HEK293 (cell line): Measurements from ENCODE around the gene INVS.

Experiments used
- CTCF ChIP-seq: fragments of 450-650 bp; formaldehyde crosslinking; IDR thresholded peaks from 2 replicates; pipeline ENCODE4 v1.5.1; 2016; ENCODE audit warnings: missing biosample characterization, missing genetic modification characterization
- FEZF1 ChIP-seq: fragments of 450-650 bp; formaldehyde crosslinking; IDR thresholded peaks from 2 replicates; pipeline ENCODE4 v1.5.1; 2016; ENCODE audit warnings: missing biosample characterization, missing genetic modification characterization
- ZNF16 ChIP-seq: fragments of 450-650 bp; formaldehyde crosslinking; IDR thresholded peaks from 2 replicates; pipeline ENCODE4 v1.5.1; 2016; ENCODE audit warnings: low read depth, missing biosample characterization, missing genetic modification characterization
- ZNF274 ChIP-seq, 2 experiments: fragments of 200-500 bp in 1 of 2; fragments of 450-650 bp in 1 of 2; sonication (Bioruptor generic) in 1 of 2; formaldehyde crosslinking in 1 of 2; IDR thresholded peaks; 2 replicates each; pipeline versions ENCODE4 v1.5.1 to v1.6.1; 2014 to 2016; ENCODE audit warnings: borderline replicate concordance in 1 of 2, inconsistent platforms in 1 of 2, low read length in 1 of 2, missing biosample characterization in 1 of 2, missing genetic modification characterization in 1 of 2
- ZNF350 ChIP-seq: fragments of 450-650 bp; formaldehyde crosslinking; IDR thresholded peaks from 2 replicates; pipeline ENCODE4 v1.5.0; 2017; ENCODE audit warnings: missing biosample characterization, mild to moderate bottlenecking, missing genetic modification characterization
- ZNF48 ChIP-seq: fragments of 450-650 bp; formaldehyde crosslinking; IDR thresholded peaks from 2 replicates; pipeline ENCODE4 v1.5.1; 2016; ENCODE audit warnings: missing biosample characterization, missing genetic modification characterization
- ZNF549 ChIP-seq: fragments of 450-650 bp; IDR thresholded peaks from 2 replicates; pipeline ENCODE4 v1.5.1; 2018; ENCODE audit warnings: missing biosample characterization, missing genetic modification characterization, mild to moderate bottlenecking, inconsistent platforms, moderate library complexity
- ZNF677 ChIP-seq: fragments of 450-650 bp; IDR thresholded peaks from 2 replicates; pipeline ENCODE4 v1.5.0; 2018; ENCODE audit warnings: missing biosample characterization, mild to moderate bottlenecking, missing genetic modification characterization, moderate library complexity
- ZNF791 ChIP-seq: fragments of 450-650 bp; formaldehyde crosslinking; IDR thresholded peaks from 2 replicates; pipeline ENCODE4 v1.5.1; 2016; ENCODE audit warnings: missing biosample characterization, missing genetic modification characterization
- ZSCAN23 ChIP-seq: fragments of 450-650 bp; formaldehyde crosslinking; IDR thresholded peaks from 2 replicates; pipeline ENCODE4 v1.5.1; 2016; ENCODE audit warnings: missing biosample characterization, missing genetic modification characterization
- TF ChIP-seq, protein P1 (sequence below): fragments of 450-650 bp; formaldehyde crosslinking; IDR thresholded peaks from 2 replicates; pipeline ENCODE4 v1.5.1; 2016; ENCODE audit warnings: missing biosample characterization, missing genetic modification characterization

DNA sequence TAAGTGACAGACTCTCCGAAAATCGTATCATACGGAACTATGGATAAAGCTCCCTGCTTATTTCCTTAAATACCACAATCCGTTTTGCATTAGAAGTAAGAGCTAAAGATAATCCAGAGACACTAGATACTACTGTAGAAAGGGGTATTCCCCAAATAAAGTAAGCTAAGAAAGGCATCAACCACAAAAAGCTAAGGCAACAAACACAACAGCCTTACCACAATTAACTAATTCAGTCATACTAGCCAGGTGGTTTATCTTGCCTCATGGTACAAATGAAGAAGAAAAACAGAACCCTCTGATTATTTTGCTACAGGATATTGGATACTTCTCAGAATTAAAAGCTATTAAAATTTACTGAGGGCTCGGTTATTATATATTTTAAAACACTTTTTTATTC is 14.3 kb upstream of the INVS start:
- TF ChIP-seq CTCF (no peak), ZSCAN23 (tag by site-specific recombination) (no peak), ZNF549 (tag by site-specific recombination) (no peak), ZNF791 (tag by site-specific recombination) (no peak), ZNF274 (IDR thresholded peaks at IDR 0.05; ENCODE audit: low read length) (no peak), ZNF274 (tag by site-specific recombination; IDR thresholded peaks at IDR 0.05; ENCODE audit: borderline replicate concordance) (no peak), FEZF1 (tag by site-specific recombination) (no peak), ZNF350 (tag by site-specific recombination) (no peak), ZNF677 (tag by site-specific recombination) (no peak), ZNF48 (no peak), ZNF16 (tag by site-specific recombination) (no peak)
- TF ChIP-seq, protein P1, sequence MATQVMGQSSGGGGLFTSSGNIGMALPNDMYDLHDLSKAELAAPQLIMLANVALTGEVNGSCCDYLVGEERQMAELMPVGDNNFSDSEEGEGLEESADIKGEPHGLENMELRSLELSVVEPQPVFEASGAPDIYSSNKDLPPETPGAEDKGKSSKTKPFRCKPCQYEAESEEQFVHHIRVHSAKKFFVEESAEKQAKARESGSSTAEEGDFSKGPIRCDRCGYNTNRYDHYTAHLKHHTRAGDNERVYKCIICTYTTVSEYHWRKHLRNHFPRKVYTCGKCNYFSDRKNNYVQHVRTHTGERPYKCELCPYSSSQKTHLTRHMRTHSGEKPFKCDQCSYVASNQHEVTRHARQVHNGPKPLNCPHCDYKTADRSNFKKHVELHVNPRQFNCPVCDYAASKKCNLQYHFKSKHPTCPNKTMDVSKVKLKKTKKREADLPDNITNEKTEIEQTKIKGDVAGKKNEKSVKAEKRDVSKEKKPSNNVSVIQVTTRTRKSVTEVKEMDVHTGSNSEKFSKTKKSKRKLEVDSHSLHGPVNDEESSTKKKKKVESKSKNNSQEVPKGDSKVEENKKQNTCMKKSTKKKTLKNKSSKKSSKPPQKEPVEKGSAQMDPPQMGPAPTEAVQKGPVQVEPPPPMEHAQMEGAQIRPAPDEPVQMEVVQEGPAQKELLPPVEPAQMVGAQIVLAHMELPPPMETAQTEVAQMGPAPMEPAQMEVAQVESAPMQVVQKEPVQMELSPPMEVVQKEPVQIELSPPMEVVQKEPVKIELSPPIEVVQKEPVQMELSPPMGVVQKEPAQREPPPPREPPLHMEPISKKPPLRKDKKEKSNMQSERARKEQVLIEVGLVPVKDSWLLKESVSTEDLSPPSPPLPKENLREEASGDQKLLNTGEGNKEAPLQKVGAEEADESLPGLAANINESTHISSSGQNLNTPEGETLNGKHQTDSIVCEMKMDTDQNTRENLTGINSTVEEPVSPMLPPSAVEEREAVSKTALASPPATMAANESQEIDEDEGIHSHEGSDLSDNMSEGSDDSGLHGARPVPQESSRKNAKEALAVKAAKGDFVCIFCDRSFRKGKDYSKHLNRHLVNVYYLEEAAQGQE (tag by site-specific recombination) = no peak
